Sigmoid colon (tissue), 4 donors: ENCODE results near the gene ITGA7.

Source experiments
- POLR2A ChIP-seq, 2 donors: fragments of 450-650 bp; IDR thresholded peaks; one replicate each; pipeline ENCODE4 v1.6.1; 2016; ENCODE audit warnings: antibody characterized with exemption in 2 of 2, mild to moderate bottlenecking in 2 of 2, moderate library complexity in 2 of 2
- POLR2AphosphoS5 ChIP-seq, 4 donors: sonication (generic); formaldehyde crosslinking; IDR thresholded peaks; one replicate each; pipeline ENCODE4 v1.6.1; 2017; ENCODE audit warnings: antibody characterized with exemption in 4 of 4
- TF ChIP-seq, protein P1 (sequence below), 4 experiments: fragments of 450-650 bp in 3 of 4; fragments of 200-600 bp in 1 of 4; IDR thresholded peaks; one replicate each; pipeline ENCODE4 v1.5.1; 2016 to 2019; ENCODE audit warnings: antibody characterized with exemption in 4 of 4, mild to moderate bottlenecking in 3 of 4, moderate library complexity in 2 of 4

DNA sequence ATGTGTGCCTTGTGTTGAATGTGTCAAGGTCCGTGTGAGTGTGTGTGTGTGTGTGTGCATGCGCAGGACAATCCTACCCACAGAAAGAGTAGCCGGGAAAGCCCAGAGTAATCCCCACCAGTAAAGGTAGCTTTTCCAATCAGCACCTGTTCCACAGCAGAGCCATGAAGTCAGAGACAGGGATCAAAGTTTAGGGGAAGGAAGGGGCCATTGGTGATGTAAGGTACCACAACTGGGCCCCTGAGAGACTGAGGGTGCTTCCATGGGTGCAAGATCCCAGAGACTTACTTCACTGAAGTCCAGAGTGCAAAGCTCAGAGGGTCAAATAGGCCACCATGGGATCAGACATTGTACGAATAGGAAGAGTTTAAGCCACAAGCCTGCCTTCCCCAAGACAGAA is 50.5 kb downstream of the ITGA7 start:
- TF ChIP-seq, protein P1, sequence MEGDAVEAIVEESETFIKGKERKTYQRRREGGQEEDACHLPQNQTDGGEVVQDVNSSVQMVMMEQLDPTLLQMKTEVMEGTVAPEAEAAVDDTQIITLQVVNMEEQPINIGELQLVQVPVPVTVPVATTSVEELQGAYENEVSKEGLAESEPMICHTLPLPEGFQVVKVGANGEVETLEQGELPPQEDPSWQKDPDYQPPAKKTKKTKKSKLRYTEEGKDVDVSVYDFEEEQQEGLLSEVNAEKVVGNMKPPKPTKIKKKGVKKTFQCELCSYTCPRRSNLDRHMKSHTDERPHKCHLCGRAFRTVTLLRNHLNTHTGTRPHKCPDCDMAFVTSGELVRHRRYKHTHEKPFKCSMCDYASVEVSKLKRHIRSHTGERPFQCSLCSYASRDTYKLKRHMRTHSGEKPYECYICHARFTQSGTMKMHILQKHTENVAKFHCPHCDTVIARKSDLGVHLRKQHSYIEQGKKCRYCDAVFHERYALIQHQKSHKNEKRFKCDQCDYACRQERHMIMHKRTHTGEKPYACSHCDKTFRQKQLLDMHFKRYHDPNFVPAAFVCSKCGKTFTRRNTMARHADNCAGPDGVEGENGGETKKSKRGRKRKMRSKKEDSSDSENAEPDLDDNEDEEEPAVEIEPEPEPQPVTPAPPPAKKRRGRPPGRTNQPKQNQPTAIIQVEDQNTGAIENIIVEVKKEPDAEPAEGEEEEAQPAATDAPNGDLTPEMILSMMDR (IDR thresholded peaks at IDR 0.05): no peak
- TF ChIP-seq POLR2A (IDR thresholded peaks at IDR 0.05): no peak
- TF ChIP-seq POLR2AphosphoS5 (IDR thresholded peaks at IDR 0.05): no peak
